Loucy (cell line): Measurements from ENCODE around the gene GOLIM4.

Source experiments
- H2AFZ ChIP-seq: fragments of 200-600 bp; sonication (generic); 2 replicates; pipeline ENCODE4 v1.6.0; 2016; ENCODE audit warnings: antibody characterized with exemption, mild to moderate bottlenecking, low read length, moderate library complexity
- H3F3A ChIP-seq: fragments of 200-600 bp; 2 replicates; pipeline ENCODE4 v1.6.0; 2016; ENCODE audit warnings: antibody characterized with exemption, low read depth, mild to moderate bottlenecking
- H3K27me3 ChIP-seq: fragments of 200-600 bp; sonication (generic); 2 replicates; pipeline ENCODE4 v1.6.1; 2014; ENCODE audit warnings: low read length, mild to moderate bottlenecking; ENCODE audit not compliant: insufficient read depth, poor library complexity, severe bottlenecking
- H3K36me3 ChIP-seq: fragments of 200-600 bp; sonication (generic); 2 replicates; pipeline ENCODE4 v1.6.1; 2016; ENCODE audit warnings: low read length; ENCODE audit not compliant: insufficient read depth
- H3K4me1 ChIP-seq: fragments of 200-600 bp; sonication (generic); 2 replicates; pipeline ENCODE4 v1.5.1; 2014; ENCODE audit warnings: low read length, mild to moderate bottlenecking; ENCODE audit not compliant: insufficient read depth, poor library complexity, severe bottlenecking
- H3K4me2 ChIP-seq: fragments of 200-600 bp; sonication (generic); 2 replicates; pipeline ENCODE4 v1.6.0; 2014; ENCODE audit warnings: antibody characterized with exemption, low read length, low read depth, mild to moderate bottlenecking; ENCODE audit not compliant: poor library complexity, severe bottlenecking
- H3K4me3 ChIP-seq: fragments of 200-600 bp; sonication (generic); 2 replicates; pipeline ENCODE4 v1.5.1; 2014; ENCODE audit warnings: low read length, mild to moderate bottlenecking, mixed read lengths; ENCODE audit not compliant: poor library complexity, severe bottlenecking
- H3K79me2 ChIP-seq: fragments of 200-600 bp; sonication (generic); 2 replicates; pipeline ENCODE4 v1.6.1; 2014; ENCODE audit warnings: low read length; ENCODE audit not compliant: insufficient read depth
- H3K9ac ChIP-seq: fragments of 200-600 bp; sonication (generic); 2 replicates; pipeline ENCODE4 v1.6.0; 2014; ENCODE audit warnings: mild to moderate bottlenecking, low read depth, low read length, moderate library complexity; ENCODE audit not compliant: poor library complexity, severe bottlenecking
- H3K9me2 ChIP-seq: fragments of 200-600 bp; sonication (generic); replicated peaks from 2 replicates; pipeline ENCODE4 v1.6.1; 2016; ENCODE audit warnings: low read depth, low read length, mixed read lengths
- H3K9me3 ChIP-seq: fragments of 200-600 bp; sonication (generic); 2 replicates; pipeline ENCODE4 v1.6.1; 2014; ENCODE audit warnings: mild to moderate bottlenecking, antibody characterized with exemption, low read length, low read depth; ENCODE audit not compliant: insufficient read depth
- H4K20me1 ChIP-seq: fragments of 200-600 bp; sonication (generic); 2 replicates; pipeline ENCODE4 v1.6.0; 2014; ENCODE audit warnings: antibody characterized with exemption, low read length, mild to moderate bottlenecking; ENCODE audit not compliant: insufficient read depth, poor library complexity, severe bottlenecking
- CTCF ChIP-seq: fragments of 200-600 bp; sonication (generic); conservative IDR thresholded peaks from 2 replicates; pipeline ENCODE4 v1.5.1; 2014; ENCODE audit warnings: mild to moderate bottlenecking, antibody characterized with exemption, low read length
- EZH2phosphoT487 ChIP-seq: fragments of 200-600 bp; IDR thresholded peaks from 2 replicates; pipeline ENCODE4 v1.6.1; 2018; ENCODE audit warnings: antibody characterized with exemption, mild to moderate bottlenecking, moderate library complexity, borderline replicate concordance

The GOLIM4 gene

DNA sequence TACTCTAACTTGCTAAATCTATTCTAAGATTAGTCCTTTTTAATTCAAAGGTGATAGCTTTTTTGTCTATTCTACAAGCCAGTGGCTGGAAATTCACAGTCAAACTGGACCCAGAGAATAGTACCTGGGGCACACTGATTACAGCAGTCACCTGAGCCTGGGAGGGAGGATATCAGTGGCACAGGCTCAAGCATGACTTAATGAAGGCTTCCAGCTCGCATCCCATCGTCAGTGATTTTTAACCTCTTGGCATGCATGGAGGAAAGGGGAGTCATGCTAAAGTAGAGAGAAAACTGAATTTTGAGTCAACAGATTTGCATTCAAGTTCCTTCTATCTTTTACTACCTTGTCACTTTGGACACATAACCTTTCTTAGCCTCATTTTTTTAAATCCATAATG is 24.8 kb downstream of the GOLIM4 start:
- no peaks in the 10 kb centered on the region for H3K9me2 ChIP-seq
- no peaks in the 10 kb centered on the region for H4K20me1 ChIP-seq
- no peak overlapping the region for H3K9ac ChIP-seq
- H3K9me3 ChIP-seq, result no peaks in the 10 kb centered on the region
- H3K36me3 ChIP-seq, result no peaks in the 10 kb centered on the region
- TF ChIP-seq CTCF (no peak), EZH2phosphoT487 (no peak)
- no peaks in the 10 kb centered on the region for H3F3A ChIP-seq
- H3K4me3 ChIP-seq, result no peak overlapping the region
- H2AFZ ChIP-seq, result no peak overlapping the region
- no peaks in the 10 kb centered on the region for H3K27me3 ChIP-seq
- H3K4me2 ChIP-seq, result no peak overlapping the region
- H3K4me1 ChIP-seq, result no peaks in the 10 kb centered on the region
- no peaks in the 10 kb centered on the region for H3K79me2 ChIP-seq

DNA sequence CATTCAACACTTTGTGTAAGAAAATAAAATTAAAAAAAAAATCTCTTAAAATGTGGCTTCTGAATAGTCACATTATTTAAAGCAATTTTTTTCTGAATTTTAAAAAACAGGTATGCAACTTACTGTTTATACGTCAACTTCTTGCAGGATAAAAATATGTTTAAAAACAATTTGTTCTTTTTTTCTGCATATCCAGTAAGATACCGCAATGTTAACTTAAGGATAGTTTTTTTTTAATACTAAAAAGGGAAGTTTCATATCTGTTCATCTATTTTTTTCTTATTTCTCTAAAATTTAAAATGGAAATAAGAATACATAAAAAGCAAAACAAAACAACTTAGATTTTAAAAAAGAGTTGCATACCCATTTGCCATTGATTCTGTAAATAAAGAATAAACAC is 27.4 kb downstream of the GOLIM4 start:
- Histone ChIP-seq H3F3A (no peaks in the 10 kb centered on the region), H2AFZ (no peak overlapping the region), H3K79me2 (no peaks in the 10 kb centered on the region), H3K27me3 (no peaks in the 10 kb centered on the region), H3K36me3 (no peaks in the 10 kb centered on the region), H3K9ac (no peak overlapping the region), H3K4me1 (no peaks in the 10 kb centered on the region), H3K9me2 (no peaks in the 10 kb centered on the region), H3K4me3 (no peak overlapping the region), H3K9me3 (no peaks in the 10 kb centered on the region), H3K4me2 (no peak overlapping the region), H4K20me1 (no peaks in the 10 kb centered on the region)
- TF ChIP-seq CTCF, result no peak
- TF ChIP-seq EZH2phosphoT487, result no peak

DNA sequence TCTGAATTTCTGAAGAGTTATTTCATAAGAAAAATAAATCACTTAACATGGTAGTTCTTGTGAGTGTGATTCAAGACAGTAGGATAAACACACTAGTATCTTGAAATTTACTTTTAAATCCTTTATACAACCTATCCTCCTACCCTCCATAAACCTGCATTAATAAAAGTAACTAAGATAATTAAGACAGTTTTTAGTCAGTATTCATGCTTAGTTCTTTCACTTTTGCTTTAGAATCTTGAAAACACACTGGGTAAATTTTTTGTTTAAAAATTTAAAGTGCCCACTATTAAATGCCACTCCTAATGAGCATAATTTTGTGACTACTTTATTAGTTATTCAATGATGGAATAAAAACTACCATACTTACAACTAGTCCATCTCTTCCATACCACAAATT is 28.8 kb downstream of the GOLIM4 start:
- H3K9ac ChIP-seq, result no peak overlapping the region
- H3K79me2 ChIP-seq, result no peaks in the 10 kb centered on the region

More for the DNA sequence above, 28.8 kb downstream of the GOLIM4 start:
- no peaks in the 10 kb centered on the region for H3K36me3 ChIP-seq
- TF ChIP-seq EZH2phosphoT487 (no peak), CTCF (no peak)
- no peak overlapping the region for H2AFZ ChIP-seq
- no peaks in the 10 kb centered on the region for H3K9me3 ChIP-seq
- no peaks in the 10 kb centered on the region for H3K27me3 ChIP-seq
- no peak overlapping the region for H3K4me2 ChIP-seq
- no peaks in the 10 kb centered on the region for H3K9me2 ChIP-seq
- H3K4me1 ChIP-seq, result no peaks in the 10 kb centered on the region
- H3F3A ChIP-seq, result no peaks in the 10 kb centered on the region
- H4K20me1 ChIP-seq, result no peaks in the 10 kb centered on the region
- no peak overlapping the region for H3K4me3 ChIP-seq
